HG02610 (cell line): ENCODE measurements around the gene ONECUT3.

Source experiments
- ATAC-seq: cut with Tn5 transposase; IDR thresholded peaks from one replicate; pipeline ENCODE4 v1.9.1; 2021; ENCODE audit warnings: mild to moderate bottlenecking, moderate library complexity; ENCODE audit not compliant: unreplicated experiment

Gene ONECUT3

GRCh38 chr19:1828279-1829238 is 75.3 kb downstream of the ONECUT3 start:
- no peak for ATAC-seq

- ATAC-seq: no peak
These were observed 76.7 kb downstream of the ONECUT3 start for GRCh38 chr19:1829958-1830357.

- no peak for ATAC-seq
These were observed 77.3 kb downstream of the ONECUT3 start for GRCh38 chr19:1830568-1830967.
